Cardiac muscle cell (in vitro differentiated cells and primary cell): Measurements from ENCODE around the gene MIEN1. TPM values are rescaled to one million over a fixed set of nuclear protein-coding genes. Genes with fewer than 3 reads are reported as not detected.
"Not testable (repeated sequence)": the region's sequence is repeated elsewhere in the genome, so short reads cannot be mapped to it uniquely, and the experiment has no call there.

Experiments
- DNase-seq, 2 donors: peaks; one replicate each; pipeline versions ENCODE4 v3.0.0 to v3.0.0-alpha.2; 2010 to 2017; ENCODE audit warnings: low read depth in 1 of 2, low spot score in 1 of 2
- H3K27ac ChIP-seq: fragments of 200-600 bp; sonication (generic); 2 replicates; pipeline ENCODE4 v1.5.1; 2016
- H3K27me3 ChIP-seq: fragments of 200-600 bp; sonication (generic); 2 replicates; pipeline ENCODE4 v1.6.0; 2016; ENCODE audit warnings: control low read depth
- H3K36me3 ChIP-seq: fragments of 200-600 bp; sonication (generic); 2 replicates; pipeline ENCODE4 v1.5.1; 2016; ENCODE audit warnings: control low read depth
- H3K4me1 ChIP-seq: fragments of 200-600 bp; sonication (generic); 2 replicates; pipeline ENCODE4 v1.8.1; 2017; ENCODE audit warnings: low read depth, mild to moderate bottlenecking, mixed run types
- H3K4me3 ChIP-seq: fragments of 200-600 bp; sonication (generic); 2 replicates; pipeline ENCODE4 v1.5.1; 2016; ENCODE audit warnings: mild to moderate bottlenecking
- H3K9me3 ChIP-seq: fragments of 200-600 bp; sonication (generic); 2 replicates; pipeline ENCODE4 v1.5.1; 2017; ENCODE audit warnings: low read depth, mild to moderate bottlenecking, control low read depth
- polyA plus RNA-seq: library from polyadenylated mRNA; unstranded; fragments of >200 nt; fragmentation: Nextera tagmentation; extraction: Ambion mirVana; gene quantifications from 2 replicates; pipeline ENCODE4 v1.2.1, GENCODE V29; 2016
- total RNA-seq: library from RNA; depleted of rRNA; stranded (reverse); fragments of >200 nt; gene quantifications from 2 replicates; pipeline ENCODE4 v1.2.3, GENCODE V29; 2016
- TF ChIP-seq, protein P1 (sequence below): IDR thresholded peaks from 2 replicates; pipeline ENCODE4 v1.5.1; 2012; ENCODE audit warnings: low read depth, mild to moderate bottlenecking, low read length

The MIEN1 gene
- total and polyA plus RNA-seq, 2 experiments from 2014 or later = 64.3 to 87.8 TPM

DNA sequence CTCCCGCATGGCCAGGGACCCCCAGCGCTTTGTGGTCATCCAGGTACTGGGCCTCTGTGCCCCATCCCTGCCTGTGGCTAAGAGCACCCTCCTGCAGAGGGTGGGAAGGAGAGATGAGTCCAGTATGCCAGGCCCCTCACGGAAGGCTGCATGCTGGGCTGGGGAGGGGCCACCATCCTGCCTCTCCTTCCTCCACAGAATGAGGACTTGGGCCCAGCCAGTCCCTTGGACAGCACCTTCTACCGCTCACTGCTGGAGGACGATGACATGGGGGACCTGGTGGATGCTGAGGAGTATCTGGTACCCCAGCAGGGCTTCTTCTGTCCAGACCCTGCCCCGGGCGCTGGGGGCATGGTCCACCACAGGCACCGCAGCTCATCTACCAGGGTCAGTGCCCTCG is 3.7 kb downstream of the MIEN1 start:
- no peak overlapping the region for H3K27ac ChIP-seq
- no peak overlapping the region for H3K4me3 ChIP-seq

DNA sequence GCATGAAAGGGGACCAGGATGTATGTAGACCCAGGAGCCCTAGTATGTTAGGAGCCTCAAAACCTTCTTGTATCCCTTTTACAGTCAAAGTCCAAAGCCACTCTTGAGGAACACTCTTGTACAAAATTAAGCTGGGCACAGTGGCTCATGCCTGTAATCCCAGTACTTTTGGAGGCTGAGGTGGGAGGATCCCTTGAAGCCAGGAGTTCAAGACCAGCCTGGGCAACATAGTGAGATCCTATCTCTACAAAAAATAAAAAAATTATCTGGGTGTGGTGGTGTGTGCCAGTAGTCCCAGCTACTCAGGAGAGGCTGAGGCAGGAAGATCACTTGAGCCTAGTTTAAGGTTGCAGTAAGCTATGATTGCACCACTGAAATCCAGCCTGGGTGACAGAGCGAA is 4.4 kb downstream of the MIEN1 start:
- not testable (repeated sequence) for DNase-seq, H3K27ac ChIP-seq, H3K4me1 ChIP-seq, H3K9me3 ChIP-seq, H3K4me3 ChIP-seq, H3K27me3 ChIP-seq
- H3K36me3 ChIP-seq = peaks cover 36% of the 10 kb centered on the region

More for the DNA sequence above, 3.7 kb downstream of the MIEN1 start:
- TF ChIP-seq, protein P1, sequence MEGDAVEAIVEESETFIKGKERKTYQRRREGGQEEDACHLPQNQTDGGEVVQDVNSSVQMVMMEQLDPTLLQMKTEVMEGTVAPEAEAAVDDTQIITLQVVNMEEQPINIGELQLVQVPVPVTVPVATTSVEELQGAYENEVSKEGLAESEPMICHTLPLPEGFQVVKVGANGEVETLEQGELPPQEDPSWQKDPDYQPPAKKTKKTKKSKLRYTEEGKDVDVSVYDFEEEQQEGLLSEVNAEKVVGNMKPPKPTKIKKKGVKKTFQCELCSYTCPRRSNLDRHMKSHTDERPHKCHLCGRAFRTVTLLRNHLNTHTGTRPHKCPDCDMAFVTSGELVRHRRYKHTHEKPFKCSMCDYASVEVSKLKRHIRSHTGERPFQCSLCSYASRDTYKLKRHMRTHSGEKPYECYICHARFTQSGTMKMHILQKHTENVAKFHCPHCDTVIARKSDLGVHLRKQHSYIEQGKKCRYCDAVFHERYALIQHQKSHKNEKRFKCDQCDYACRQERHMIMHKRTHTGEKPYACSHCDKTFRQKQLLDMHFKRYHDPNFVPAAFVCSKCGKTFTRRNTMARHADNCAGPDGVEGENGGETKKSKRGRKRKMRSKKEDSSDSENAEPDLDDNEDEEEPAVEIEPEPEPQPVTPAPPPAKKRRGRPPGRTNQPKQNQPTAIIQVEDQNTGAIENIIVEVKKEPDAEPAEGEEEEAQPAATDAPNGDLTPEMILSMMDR = no peak
- no peak for DNase-seq
- Histone ChIP-seq H3K36me3 (peaks cover 32% of the 10 kb centered on the region), H3K9me3 (no peaks in the 10 kb centered on the region), H3K4me1 (no peaks in the 10 kb centered on the region), H3K27me3 (no peaks in the 10 kb centered on the region)

- TF ChIP-seq, protein P1 = no peak
- H3K27me3 ChIP-seq = no peaks in the 10 kb centered on the region
These were observed 5.6 kb downstream of the MIEN1 start for GRCh38 chr17:39724731-39725130.

GRCh38 chr17:39722965-39723848 is 7.1 kb downstream of the MIEN1 start:
- no peak for DNase-seq
- Histone ChIP-seq H3K27me3 (no peaks in the 10 kb centered on the region), H3K4me1 (no peaks in the 10 kb centered on the region), H3K9me3 (no peaks in the 10 kb centered on the region), H3K4me3 (no peak overlapping the region), H3K27ac (no peak overlapping the region), H3K36me3 (peaks cover 48% of the 10 kb centered on the region)
- TF ChIP-seq, protein P1 = no peak

More at GRCh38 chr17:39724731-39725130, 5.6 kb downstream of the MIEN1 start:
- DNase-seq = no peak
- no peak overlapping the region for H3K27ac ChIP-seq
- peaks cover 38% of the 10 kb centered on the region for H3K36me3 ChIP-seq
- no peaks in the 10 kb centered on the region for H3K4me1 ChIP-seq
- H3K4me3 ChIP-seq = no peak overlapping the region
- H3K9me3 ChIP-seq = no peaks in the 10 kb centered on the region

- Histone ChIP-seq H3K4me1 (no peaks in the 10 kb centered on the region), H3K36me3 (peaks cover 59% of the 10 kb centered on the region), H3K4me3 (no peak overlapping the region), H3K27me3 (no peaks in the 10 kb centered on the region), H3K9me3 (no peaks in the 10 kb centered on the region), H3K27ac (no peak overlapping the region)
- DNase-seq = no peak
- TF ChIP-seq, protein P1 = no peak
These were observed 8.2 kb downstream of the MIEN1 start for GRCh38 chr17:39722104-39722503.
